Posterior cingulate gyrus (tissue), 11 donors: Measurements from ENCODE around the gene GIT1.

Source experiments
- DNase-seq, 10 donors: peaks; one replicate each; pipeline versions ENCODE4 v3.0.0 to v3.0.0-alpha.2; 2020 to 2021; ENCODE audit warnings: mixed read lengths in 3 of 10
- intact Hi-C: fragments of 100-400 bp; cut with DNase I; formaldehyde crosslinking; loops from one replicate; pipeline ENCODE4 v1.15.1; 2023

GIT1 gene

DNA sequence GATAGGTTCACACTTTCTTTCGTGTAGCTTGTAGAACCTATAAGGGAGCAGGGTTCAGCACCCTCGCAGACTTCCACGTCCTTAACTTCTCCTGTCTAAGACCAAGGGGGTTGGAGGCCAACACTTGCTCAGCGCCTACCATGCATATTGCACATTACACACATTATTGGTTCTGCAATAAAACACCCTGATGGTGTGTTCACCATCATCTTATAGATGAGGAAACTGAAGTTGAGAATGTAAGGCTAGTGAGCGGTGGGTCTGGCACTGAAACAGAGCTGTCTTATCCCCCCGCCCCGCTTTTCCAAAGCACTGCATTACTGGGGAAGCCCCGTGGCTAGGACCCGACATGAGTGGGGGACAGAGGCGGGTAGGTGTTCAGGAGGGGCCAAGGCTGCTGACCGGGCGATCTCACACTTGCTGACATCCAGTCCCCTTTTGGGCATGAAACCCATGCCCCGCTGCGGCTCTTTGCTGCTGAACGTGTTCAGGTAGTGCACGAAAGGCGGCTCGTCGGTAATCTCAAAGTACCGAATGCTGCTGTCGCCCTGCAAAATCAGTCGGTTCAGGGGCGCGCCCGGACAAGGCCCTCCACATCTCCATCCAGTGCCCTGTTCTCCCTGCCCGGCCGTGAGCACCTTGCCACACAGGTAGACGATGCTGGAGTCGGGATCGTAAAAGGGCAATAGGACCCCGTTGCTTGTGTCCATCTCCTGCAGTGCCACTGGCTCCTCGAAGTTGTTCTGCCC lies 27.0 kb upstream of the GIT1 start:
- intact Hi-C loops = no loop called here

DNA sequence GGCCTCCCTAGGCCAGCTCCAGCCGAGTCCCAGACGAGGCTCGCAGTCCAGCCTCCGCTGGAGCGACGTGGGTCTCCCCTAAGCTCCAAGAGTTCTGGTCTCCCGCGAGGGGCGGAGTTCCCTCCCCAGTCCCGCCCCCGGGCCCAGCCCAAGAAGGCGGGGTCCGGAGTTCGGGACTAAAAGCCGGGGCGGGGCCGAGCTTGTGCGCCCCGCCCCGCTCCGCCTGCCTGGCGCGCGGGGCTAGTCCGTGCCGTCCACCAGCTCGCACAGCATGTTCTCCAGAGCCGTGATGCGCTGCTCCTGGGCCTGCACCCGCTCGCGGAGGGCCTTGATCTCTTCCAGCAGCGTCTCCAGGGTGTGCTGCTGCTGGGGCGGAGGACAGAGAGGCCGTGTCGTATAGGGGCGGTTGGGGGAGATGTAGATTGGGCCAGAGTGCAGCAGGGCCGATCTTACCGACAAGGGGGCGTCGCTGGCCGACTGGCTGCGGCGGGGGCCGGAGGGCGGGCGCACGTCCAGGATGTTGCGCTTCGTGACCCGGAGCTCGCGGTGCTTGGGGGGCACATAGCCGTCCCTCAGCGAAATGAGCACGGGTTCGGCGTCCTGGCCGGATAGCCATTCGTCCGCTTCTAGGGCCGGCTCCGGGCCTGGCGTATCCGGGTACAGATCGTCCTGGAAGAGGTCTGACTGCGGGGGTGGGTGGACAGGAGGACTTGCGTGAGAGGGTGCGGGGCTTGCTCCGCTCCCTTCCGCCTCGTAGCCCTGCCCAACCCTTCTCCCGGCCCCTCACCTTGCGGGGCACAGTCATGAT lies 26.2 kb upstream of the GIT1 start:
- intact Hi-C loops = no loop called here

More for the DNA sequence above, 27.0 kb upstream of the GIT1 start:
- peak in 1 of 10 donors; percentile 85 for DNase-seq

DNA sequence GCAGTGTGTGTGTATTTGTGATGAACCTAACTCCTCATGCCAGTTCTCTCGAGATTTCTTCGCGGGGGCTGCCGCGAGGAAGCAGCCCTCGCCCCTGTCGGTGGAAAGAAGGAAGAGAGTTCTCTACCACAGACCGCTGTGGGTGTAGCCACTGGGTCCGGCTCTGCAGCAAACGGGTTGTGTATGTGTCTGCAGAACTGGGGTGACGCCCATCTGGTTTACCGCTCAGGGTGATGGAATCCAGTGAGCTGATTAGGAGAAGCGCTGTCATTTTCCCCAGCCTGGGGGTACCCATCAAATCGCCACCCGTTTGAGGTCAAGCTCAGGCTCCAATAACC lies 25.6 kb upstream of the GIT1 start:
- DNase-seq = peak in 7 of 10 donors; percentile 40 to 92 (median 63)
- intact Hi-C loops = no loop called here

More for the DNA sequence above, 26.2 kb upstream of the GIT1 start:
- peak; percentile 85 to 99 (median 94) for DNase-seq

DNA sequence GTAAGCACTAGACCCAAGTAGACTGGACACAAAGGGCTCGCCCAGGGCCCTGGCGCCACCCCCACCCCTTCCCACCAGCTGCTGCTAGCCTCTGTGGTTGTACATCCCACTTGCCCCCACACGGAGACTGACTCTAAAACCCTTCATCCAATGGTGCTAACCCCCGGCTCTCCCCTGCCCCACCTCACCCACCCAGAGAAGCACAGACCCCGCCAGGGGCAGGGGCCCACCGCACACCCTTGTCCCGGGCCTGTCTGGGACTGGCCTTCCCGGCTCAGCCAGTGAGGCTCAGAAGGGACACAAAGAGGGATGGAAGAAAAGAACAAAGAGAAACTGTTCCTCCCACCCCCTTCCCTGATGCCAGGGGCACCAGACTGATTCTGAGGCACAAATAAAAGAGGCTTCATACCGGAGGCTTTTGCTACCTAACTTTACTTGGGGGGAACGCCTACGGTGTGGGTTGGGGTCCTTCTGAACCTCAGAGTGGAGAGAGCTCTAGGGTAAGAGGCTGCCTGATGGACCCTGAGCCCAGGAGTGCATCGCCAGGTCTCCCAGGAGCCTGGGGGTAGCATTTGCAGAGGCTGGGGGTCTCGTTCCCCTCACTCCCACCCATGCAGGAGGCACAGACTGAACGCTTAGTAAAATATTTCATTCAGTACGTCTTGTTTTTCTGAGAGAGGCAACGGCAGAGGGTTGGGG lies 25.1 kb upstream of the GIT1 start:
- peak in 2 of 10 donors; percentile 37 to 90 for DNase-seq
- intact Hi-C loops = no loop called here

DNA sequence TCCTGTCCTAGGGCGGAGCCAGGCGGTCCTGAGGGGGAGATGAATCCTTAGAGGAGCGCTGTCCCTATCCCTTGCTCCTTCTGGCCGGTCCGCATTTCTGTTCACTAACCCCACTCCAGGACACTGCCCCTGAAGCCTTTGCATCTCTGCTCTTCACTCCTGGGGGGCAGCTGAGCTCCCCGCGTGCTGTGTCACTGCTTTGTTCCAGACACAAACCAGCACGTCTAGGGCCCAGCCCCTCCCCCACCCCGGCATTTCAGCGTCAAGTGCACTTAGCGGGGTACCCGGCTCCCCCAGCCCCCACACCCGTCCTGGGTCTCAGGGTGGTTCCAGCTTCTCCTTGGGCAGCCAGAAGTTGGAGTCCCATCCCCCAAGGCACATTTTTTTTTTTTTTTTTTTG lies 24.4 kb upstream of the GIT1 start:
- DNase-seq = no peak
- intact Hi-C loops = loop anchor here (1.0 kb wide), 2 partner anchors 21 to 34 kb away; partner anchors contain the start of gene ANKRD13B

DNA sequence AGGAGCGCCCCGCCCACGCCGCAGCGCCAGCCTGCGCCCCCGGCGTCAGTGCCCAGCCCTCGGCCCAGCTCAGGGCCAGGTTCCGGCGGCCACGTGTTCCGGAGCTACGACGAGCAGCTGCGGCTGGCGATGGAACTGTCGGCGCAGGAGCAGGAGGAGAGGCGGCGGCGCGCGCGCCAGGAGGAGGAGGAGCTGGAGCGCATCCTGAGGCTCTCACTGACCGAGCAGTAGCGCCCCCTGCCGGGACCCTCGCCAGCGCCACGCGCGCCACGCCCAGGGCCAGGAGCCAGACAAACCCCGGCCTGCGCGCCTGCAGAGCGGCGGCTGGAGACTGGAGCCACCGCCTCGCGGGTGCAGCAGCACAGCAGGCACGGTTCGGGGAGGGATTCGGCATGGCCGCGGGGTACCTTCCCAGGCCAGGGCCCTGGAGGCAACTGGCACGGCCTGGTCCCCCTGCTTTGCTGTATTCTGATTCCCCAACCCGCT lies 23.9 kb upstream of the GIT1 start:
- peak; percentile 90 to 99 (median 94) for DNase-seq
- intact Hi-C loops = loop anchor here (1.0 kb wide), 2 partner anchors 20 to 33 kb away; partner anchors contain the start of gene ANKRD13B

DNA sequence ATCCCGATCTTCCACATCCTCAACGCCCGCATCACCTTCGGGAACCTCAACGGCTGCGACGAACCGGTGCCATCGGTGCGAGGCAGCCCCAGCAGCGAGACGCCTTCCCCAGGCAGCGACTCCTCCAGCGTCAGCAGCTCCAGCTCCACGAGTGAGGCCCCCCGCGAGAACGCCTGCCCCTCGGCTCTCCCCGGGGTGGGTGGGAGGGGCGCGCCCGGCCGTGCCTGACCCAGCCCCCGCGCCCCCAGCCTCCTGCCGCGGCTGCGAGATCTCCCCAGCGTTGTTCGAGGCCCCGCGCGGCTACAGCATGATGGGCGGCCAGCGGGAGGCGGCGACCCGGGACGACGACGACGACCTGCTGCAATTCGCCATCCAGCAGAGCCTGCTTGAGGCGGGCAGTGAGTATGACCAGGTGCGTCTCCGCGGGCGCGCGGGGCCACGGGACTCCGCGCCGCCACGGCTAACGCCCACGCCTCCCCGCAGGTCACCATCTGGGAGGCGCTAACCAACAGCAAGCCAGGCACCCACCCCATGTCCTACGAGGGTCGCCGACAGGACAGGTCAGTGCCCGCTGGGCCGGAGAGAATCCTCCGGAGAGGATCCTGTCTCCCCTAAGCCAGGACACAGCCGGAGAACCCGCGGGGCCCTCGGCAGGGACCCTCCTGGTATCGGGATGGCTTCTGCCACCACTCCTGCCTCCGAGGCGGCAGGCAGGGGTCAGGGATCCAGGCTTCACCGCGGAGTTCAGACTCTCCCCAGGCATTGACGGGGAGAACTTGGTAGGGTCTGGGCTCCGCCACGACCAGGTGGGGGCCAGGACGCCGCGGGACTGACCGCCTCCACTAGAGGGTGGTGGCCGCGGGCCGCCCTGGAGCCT lies 23.2 kb upstream of the GIT1 start:
- peak in 1 of 10 donors; percentile 87 for DNase-seq
- intact Hi-C loops = loop anchor here (1.0 kb wide), 2 partner anchors 19 to 32 kb away; partner anchors contain the start of gene ANKRD13B

DNA sequence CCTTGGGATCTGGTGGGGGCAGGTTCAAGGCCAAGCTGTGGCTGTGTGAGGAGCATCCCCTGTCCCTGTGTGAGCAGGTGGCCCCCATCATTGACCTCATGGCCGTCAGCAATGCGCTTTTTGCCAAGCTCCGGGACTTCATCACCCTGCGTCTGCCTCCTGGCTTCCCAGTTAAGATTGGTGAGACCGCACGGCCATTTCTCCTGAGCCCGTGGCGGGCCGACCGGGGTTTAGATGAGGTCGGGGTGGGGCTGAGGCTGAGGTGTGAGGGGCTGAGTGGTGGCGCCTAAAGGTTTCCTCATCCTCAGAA lies 22.6 kb upstream of the GIT1 start:
- peak in 1 of 10 donors; percentile 64 for DNase-seq
- intact Hi-C loops = no loop called here

DNA sequence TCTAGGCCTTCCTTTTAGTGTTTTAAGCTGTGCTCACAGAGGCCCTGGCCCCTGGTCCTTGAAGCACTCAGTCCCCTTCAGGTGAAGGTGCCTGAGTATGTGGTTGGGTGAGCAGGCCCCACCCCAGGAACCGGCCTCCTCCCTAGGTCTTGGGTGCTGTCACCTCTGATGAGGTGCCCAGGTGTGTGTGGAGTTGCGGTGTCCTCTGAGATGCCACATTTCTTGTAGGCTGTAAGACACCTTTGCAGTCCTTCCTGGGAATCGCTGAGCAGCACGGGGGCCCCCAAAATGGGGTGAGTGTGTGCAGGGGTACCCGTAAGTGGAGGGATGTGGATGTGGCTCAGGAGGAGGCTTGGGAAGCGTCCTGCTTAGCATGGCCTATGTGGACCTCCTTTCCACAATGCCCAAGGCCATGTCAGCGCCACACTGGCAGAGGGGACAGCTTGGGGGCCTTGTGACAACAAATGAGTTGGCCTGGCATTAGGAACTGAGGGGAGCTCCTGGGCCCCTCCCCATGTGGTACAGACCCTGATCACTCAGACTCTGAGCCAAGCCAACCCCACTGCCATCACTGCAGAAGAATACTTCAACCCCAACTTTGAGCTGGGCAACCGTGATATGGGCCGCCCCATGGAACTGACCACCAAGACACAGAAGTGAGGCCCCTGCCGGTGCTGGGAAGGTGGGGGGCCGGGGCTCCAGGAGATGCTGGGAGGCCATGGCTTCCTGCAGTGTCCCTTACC lies 22.1 kb upstream of the GIT1 start:
- intact Hi-C loops = no loop called here
- peak in 2 of 10 donors; percentile 60 to 69 for DNase-seq

DNA sequence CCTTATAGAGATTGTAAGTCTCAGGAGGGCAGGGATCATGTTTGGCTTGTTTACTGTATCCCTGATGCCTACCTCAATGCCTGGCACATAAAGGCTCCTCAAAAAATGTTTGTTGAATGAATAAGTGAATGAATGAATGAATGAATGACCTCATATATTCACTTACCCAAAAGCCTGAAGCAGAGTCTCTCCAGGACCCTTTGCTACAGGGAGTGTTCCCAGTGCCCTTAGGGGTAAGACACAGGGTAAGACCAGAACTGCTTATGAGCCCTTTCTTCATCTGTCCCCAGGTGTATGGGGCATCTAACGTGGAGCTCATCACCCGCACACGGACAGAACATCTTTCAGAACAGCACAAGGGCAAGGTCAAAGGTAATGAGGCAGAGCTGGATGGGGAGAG lies 20.9 kb upstream of the GIT1 start:
- intact Hi-C loops = no loop called here
- DNase-seq = no peak

DNA sequence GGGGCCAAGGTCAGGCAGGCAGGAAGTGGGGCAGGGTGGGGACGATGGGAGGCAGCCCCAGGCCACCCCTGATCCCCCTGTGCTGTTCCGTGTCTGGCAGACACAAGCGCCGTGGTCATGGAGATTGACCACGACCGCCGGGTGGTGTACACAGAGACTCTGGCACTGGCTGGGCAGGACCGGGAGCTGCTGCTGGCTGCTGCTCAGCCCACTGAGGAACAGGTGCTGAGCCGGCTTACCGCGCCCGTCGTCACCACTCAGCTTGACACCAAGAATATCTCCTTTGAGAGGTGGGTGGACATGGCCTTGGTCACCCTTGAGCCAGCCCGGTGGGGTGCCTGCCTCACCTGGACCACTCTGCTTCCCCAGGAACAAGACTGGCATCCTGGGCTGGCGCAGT lies 19.5 kb upstream of the GIT1 start:
- intact Hi-C loops = no loop called here
- peak in 2 of 10 donors; percentile 33 to 66 for DNase-seq

DNA sequence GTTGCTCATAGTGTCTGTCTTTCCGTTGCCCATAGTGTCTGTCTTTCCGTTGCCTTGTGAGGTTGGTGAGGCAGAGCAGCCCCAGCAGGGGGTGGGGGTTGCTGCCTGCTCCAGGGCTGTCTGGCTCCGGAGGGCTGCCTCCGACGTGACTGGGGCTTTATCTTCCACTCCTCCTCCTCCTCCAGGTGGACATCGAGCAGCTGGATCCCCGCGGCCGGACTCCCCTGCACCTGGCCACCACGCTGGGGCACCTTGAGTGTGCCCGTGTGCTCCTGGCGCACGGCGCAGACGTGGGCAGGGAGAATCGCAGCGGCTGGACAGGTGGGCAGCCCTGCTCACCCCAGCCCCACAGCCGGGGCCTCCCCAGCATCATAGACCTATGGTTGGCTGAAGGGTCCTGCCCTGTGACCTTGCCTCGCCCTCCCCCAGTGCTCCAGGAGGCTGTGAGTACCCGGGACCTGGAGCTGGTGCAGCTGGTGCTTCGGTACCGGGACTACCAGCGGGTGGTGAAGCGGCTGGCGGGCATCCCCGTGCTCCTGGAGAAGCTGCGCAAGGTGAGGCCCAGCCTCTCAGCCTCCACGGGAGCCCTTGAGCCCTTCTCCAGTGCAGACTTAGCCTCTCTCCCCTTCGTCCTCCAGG lies 18.2 kb upstream of the GIT1 start:
- peak in 2 of 10 donors; percentile 59 to 77 for DNase-seq
- intact Hi-C loops = no loop called here

DNA sequence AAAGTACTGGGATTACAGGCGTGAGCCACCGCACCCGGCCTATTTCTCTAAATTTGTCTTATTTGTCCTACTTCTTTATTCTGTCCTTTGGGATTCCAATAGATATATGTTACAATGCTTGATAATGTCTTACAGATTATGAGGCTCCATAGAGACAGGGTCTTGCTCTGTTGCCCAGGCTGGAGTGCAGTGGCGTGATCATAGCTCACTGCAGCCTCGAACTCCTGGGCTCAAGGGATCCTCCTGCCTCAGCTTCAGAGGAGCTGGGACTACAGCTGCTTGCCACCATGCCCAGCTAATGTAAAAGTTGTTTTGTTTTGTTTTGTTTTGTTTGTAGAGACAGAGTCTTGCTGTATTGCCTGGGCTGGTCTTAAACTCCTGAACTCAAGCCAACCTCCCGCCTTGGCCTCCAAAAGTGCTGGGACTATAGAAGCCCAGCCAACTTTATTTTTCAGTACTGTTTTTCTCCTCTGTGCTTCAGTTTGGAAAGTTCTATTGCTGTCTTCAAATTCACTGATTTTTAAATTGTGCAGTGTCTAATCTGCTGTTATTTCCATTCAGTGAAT lies 13.7 kb upstream of the GIT1 start:
- DNase-seq = peak in 2 of 10 donors; percentile 33 to 37
- intact Hi-C loops = no loop called here

DNA sequence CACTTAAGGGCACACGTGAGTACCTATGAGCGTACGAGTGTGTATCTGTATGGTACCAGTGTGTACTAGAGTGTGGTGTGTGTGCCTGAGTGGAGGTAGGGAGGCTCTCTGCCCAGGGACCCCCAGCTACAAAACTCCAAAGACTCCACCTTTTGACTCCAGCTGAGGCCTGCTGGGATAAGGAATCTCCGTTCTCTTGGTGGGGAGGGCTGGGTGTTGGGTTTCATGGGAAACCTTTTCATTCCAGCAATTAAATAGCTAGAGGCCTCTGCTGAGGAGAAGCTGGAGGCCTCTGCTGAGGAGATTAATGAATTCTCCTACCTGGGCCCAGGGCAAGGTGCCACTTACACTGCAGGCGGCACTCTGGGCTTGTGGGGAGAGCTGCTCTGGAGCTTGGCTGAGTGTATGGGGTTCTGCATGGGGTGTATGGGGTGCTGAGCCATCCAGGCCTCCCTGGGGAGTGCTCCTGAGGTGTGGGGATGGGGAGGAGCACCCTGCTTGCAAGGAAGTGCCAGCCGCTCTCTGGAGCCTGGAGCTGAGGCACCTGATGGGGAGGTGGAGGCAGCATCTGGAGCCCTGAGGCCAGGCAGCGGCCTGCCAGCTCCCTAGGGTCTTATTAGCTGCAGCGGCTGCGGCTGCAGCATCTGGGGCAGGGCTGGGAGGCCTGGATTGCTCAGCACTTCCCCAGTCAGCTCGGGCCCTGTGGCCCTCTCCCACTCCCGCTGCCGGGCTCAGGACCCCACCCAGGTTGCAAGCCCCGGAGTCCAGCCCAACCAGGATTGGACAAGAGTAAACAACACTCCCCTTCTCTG lies 8.1 kb upstream of the GIT1 start:
- DNase-seq = peak in 2 of 10 donors; percentile 59 to 72
- intact Hi-C loops = no loop called here

DNA sequence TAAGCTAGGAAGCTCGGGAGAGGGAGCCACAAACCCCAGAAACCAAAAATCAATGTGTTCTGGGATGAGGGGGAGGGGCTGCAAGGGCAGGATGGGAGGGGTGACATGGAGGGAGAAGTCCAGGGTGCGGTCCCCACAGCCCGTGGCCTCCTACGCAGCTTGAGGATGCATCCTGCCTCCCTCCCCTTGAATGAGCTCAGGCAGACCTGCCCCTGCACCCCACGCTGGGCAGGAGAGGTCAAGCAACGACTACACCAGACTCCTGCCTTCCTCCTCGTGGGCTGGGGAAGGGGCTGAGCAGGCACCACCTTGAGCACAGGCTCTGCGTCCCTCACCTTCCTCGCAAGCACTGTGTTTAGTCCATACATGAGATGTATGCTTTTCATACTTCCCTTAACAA lies 7.4 kb upstream of the GIT1 start:
- DNase-seq = peak in 2 of 10 donors; percentile 72
- intact Hi-C loops = no loop called here

DNA sequence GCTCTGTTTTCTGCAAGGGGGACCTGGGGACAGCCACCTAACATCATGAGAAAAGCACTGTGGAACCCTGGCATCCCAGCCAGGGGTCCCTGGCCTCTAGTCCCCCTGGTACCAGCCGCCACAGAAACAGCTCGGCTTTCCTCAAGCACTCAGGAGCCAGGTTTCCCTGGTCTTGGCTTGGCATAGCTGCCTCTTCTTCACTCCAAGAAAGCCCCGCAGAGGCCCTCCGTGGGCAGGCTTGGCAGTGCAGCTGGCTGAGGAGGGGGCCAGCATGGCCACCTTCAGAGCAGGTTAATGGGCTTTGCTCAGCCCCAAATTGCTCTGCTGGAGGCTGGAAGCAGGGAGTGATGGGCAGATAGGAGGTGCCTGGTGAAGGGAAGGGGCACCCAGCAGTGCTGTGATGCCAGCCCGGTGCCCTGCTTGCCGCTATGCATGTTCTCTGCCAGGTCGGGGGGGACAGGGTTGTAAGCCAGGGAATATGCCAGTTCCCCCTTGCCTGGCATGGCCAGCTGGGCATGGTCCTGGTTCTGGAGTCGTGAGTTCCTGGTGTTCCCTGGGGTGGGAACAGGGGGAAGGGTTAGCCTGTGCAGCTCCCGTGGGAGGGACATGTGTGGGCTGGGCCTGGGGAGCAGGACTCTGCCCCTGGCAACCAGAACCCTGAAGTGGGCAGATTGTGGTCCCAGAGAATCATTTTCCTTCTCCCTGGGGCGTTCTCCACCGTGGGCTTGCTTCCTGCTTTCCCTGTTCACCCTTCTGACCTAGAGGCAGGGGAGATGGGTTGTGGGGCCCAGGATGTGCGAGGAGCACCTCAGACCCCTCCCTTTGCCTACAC lies 6.7 kb upstream of the GIT1 start:
- intact Hi-C loops = no loop called here
- peak in 3 of 10 donors; percentile 64 to 81 (median 81) for DNase-seq
